Endothelial cell (in vitro differentiated cells): Measurements from ENCODE around the gene PRR32. TPM values are rescaled to one million over a fixed set of nuclear protein-coding genes. Genes with fewer than 3 reads are reported as not detected.
"Not testable (repeated sequence)": the region's sequence is repeated elsewhere in the genome, so short reads cannot be mapped to it uniquely, and the experiment has no call there.

Experiments used
- DNase-seq: peaks from one replicate; pipeline ENCODE4 v3.0.0; 2021; ENCODE audit warnings: low spot score
- H3K27ac Mint-ChIP-seq: one replicate; pipeline ENCODE4 v1.8.0; 2021; ENCODE audit warnings: mixed read lengths, inconsistent platforms; ENCODE audit not compliant: unreplicated experiment
- H3K27me3 Mint-ChIP-seq: one replicate; pipeline ENCODE4 v1.8.0; 2021; ENCODE audit warnings: mild to moderate bottlenecking, moderate library complexity, mixed read lengths, inconsistent platforms; ENCODE audit not compliant: unreplicated experiment
- H3K36me3 Mint-ChIP-seq: one replicate; pipeline ENCODE4 v1.8.0; 2021; ENCODE audit warnings: mild to moderate bottlenecking, low read depth, mixed read lengths, inconsistent platforms; ENCODE audit not compliant: unreplicated experiment
- H3K4me1 Mint-ChIP-seq: one replicate; pipeline ENCODE4 v1.8.0; 2021; ENCODE audit warnings: mild to moderate bottlenecking, mixed read lengths, inconsistent platforms; ENCODE audit not compliant: unreplicated experiment
- H3K4me3 Mint-ChIP-seq: one replicate; pipeline ENCODE4 v1.8.0; 2021; ENCODE audit warnings: mild to moderate bottlenecking, mixed read lengths, inconsistent platforms; ENCODE audit not compliant: unreplicated experiment
- H3K9me3 Mint-ChIP-seq: one replicate; pipeline ENCODE4 v1.8.0; 2021; ENCODE audit warnings: mixed read lengths, inconsistent platforms; ENCODE audit not compliant: unreplicated experiment
- CTCF ChIP-seq: fragments of 200-600 bp; sonication (generic); IDR thresholded peaks from one replicate; pipeline ENCODE4 v1.5.0; 2021; ENCODE audit warnings: antibody characterized with exemption; ENCODE audit not compliant: unreplicated experiment
- long read RNA-seq: library from polyadenylated mRNA; unstranded; transcript quantifications from one replicate; pipeline ENCODE4 v2.0.0, GENCODE V29; 2020; ENCODE audit not compliant: unreplicated experiment
- total RNA-seq: library from RNA; stranded (reverse); fragmentation: NEBNext Ultra II Directional; extraction: Animal tissue kit (Norgen Biotek cat#: 25700); gene quantifications from one replicate; pipeline ENCODE4 v1.2.1, GENCODE V29; 2021; ENCODE audit not compliant: unreplicated experiment

PRR32 gene
- not detected for total RNA-seq
- long read RNA-seq, result 0 reads

GRCh38 chrX:126819429-126819828 lies at the start of gene PRR32:
Gene PRR32, plus strand, starts transcription at chrX:126819729. Its CDS starts 115 bp downstream, at chrX:126819844.
- Mint-ChIP-seq H3K4me3 (no peak within 1 kb of the TSS), H3K27ac (no peak within 1 kb of the TSS), H3K27me3 (no peaks in the 10 kb centered on the region), H3K9me3 (no peaks in the 10 kb centered on the region), H3K36me3 (no peaks in the 10 kb centered on the region), H3K4me1 (no peaks in the 10 kb centered on the region)
- no peak for DNase-seq
- TF ChIP-seq CTCF, result no peak

GRCh38 chrX:126770179-126770578 lies 49.4 kb upstream of the PRR32 start:
- TF ChIP-seq CTCF, result peak; percentile 42
- Mint-ChIP-seq H3K36me3 (no peaks in the 10 kb centered on the region), H3K4me1 (no peaks in the 10 kb centered on the region), H3K4me3 (no peak overlapping the region), H3K27me3 (no peaks in the 10 kb centered on the region), H3K9me3 (no peaks in the 10 kb centered on the region), H3K27ac (no peak overlapping the region)
- DNase-seq, result peak; percentile 17

- Mint-ChIP-seq H3K4me1 (no peaks in the 10 kb centered on the region), H3K4me3 (no peak overlapping the region), H3K27ac (no peak overlapping the region), H3K36me3 (no peaks in the 10 kb centered on the region), H3K27me3 (no peaks in the 10 kb centered on the region), H3K9me3 (no peaks in the 10 kb centered on the region)
- TF ChIP-seq CTCF, result no peak
- DNase-seq, result no peak
These were observed 34.0 kb upstream of the PRR32 start for GRCh38 chrX:126785539-126785938.

GRCh38 chrX:126799059-126799458 lies 20.5 kb upstream of the PRR32 start:
- no peak overlapping the region for H3K4me3 Mint-ChIP-seq
- no peaks in the 10 kb centered on the region for H3K27me3 Mint-ChIP-seq
- H3K4me1 Mint-ChIP-seq, result no peaks in the 10 kb centered on the region
- no peak overlapping the region for H3K27ac Mint-ChIP-seq
- H3K9me3 Mint-ChIP-seq, result no peaks in the 10 kb centered on the region
- no peak for DNase-seq
- TF ChIP-seq CTCF, result no peak
- no peaks in the 10 kb centered on the region for H3K36me3 Mint-ChIP-seq

- not testable (repeated sequence) for H3K4me1 Mint-ChIP-seq, H3K27ac Mint-ChIP-seq, H3K9me3 Mint-ChIP-seq, H3K4me3 Mint-ChIP-seq, H3K27me3 Mint-ChIP-seq, DNase-seq, H3K36me3 Mint-ChIP-seq
These were observed 12.7 kb upstream of the PRR32 start for GRCh38 chrX:126806784-126807183.

GRCh38 chrX:126815806-126816205 lies 3.7 kb upstream of the PRR32 start:
- H3K36me3 Mint-ChIP-seq, result no peaks in the 10 kb centered on the region
- no peak overlapping the region for H3K27ac Mint-ChIP-seq
- no peaks in the 10 kb centered on the region for H3K4me1 Mint-ChIP-seq
- no peak for DNase-seq
- H3K4me3 Mint-ChIP-seq, result no peak overlapping the region
- H3K27me3 Mint-ChIP-seq, result no peaks in the 10 kb centered on the region
- no peak for TF ChIP-seq CTCF
- H3K9me3 Mint-ChIP-seq, result no peaks in the 10 kb centered on the region
